Parathyroid adenoma (tissue), 2 donors: ENCODE data around the gene CRB3.
"Not testable (repeated sequence)": the region's sequence is repeated elsewhere in the genome, so short reads cannot be mapped to it uniquely, and the experiment has no call there.

Experiments used
- H2AFZ ChIP-seq: fragments of 300-600 bp; sonication (generic); one replicate; pipeline ENCODE4 v1.7.0; 2017; ENCODE audit warnings: antibody characterized with exemption, mild to moderate bottlenecking
- H3K27ac ChIP-seq: fragments of 300-600 bp; sonication (generic); one replicate; pipeline ENCODE4 v1.7.0; 2017
- H3K27me3 ChIP-seq: fragments of 300-600 bp; sonication (generic); one replicate; pipeline ENCODE4 v1.7.0; 2017; ENCODE audit warnings: low read length; ENCODE audit not compliant: control insufficient read depth, insufficient read depth
- H3K36me3 ChIP-seq: fragments of 300-600 bp; sonication (generic); one replicate; pipeline ENCODE4 v1.7.0; 2017; ENCODE audit warnings: low read length; ENCODE audit not compliant: control insufficient read depth, insufficient read depth
- H3K4me1 ChIP-seq: fragments of 300-600 bp; sonication (generic); one replicate; pipeline ENCODE4 v1.7.0; 2017; ENCODE audit warnings: control low read depth
- H3K4me2 ChIP-seq: fragments of 300-600 bp; sonication (generic); one replicate; pipeline ENCODE4 v1.7.0; 2017; ENCODE audit warnings: low read length
- H3K4me3 ChIP-seq: fragments of 300-600 bp; sonication (generic); one replicate; pipeline ENCODE4 v1.7.0; 2017; ENCODE audit warnings: low read depth, low read length
- H3K79me2 ChIP-seq: fragments of 300-600 bp; sonication (generic); one replicate; pipeline ENCODE4 v1.7.0; 2017; ENCODE audit warnings: control low read depth
- H3K9ac ChIP-seq: fragments of 300-600 bp; sonication (generic); one replicate; pipeline ENCODE4 v1.7.0; 2017; ENCODE audit warnings: mild to moderate bottlenecking
- H3K9me3 ChIP-seq: fragments of 300-600 bp; sonication (generic); one replicate; pipeline ENCODE4 v1.7.0; 2017; ENCODE audit warnings: low read length; ENCODE audit not compliant: control insufficient read depth
- TF ChIP-seq, protein P1 (sequence below): fragments of 300-600 bp; sonication (generic); IDR thresholded peaks from one replicate; pipeline ENCODE4 v1.7.0; 2017; ENCODE audit warnings: antibody characterized with exemption, mild to moderate bottlenecking
- donor health status: primary hyperparathyroidism.

The CRB3 gene

GRCh38 chr19:6503407-6504201 is 39.5 kb downstream of the CRB3 start:
- no peak overlapping the region for H3K4me3 ChIP-seq
- no peak overlapping the region for H3K4me2 ChIP-seq
- no peaks in the 10 kb centered on the region for H3K79me2 ChIP-seq
- no peak overlapping the region for H2AFZ ChIP-seq
- TF ChIP-seq, protein P1, sequence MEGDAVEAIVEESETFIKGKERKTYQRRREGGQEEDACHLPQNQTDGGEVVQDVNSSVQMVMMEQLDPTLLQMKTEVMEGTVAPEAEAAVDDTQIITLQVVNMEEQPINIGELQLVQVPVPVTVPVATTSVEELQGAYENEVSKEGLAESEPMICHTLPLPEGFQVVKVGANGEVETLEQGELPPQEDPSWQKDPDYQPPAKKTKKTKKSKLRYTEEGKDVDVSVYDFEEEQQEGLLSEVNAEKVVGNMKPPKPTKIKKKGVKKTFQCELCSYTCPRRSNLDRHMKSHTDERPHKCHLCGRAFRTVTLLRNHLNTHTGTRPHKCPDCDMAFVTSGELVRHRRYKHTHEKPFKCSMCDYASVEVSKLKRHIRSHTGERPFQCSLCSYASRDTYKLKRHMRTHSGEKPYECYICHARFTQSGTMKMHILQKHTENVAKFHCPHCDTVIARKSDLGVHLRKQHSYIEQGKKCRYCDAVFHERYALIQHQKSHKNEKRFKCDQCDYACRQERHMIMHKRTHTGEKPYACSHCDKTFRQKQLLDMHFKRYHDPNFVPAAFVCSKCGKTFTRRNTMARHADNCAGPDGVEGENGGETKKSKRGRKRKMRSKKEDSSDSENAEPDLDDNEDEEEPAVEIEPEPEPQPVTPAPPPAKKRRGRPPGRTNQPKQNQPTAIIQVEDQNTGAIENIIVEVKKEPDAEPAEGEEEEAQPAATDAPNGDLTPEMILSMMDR: no peak
- no peak overlapping the region for H3K27ac ChIP-seq
- H3K9me3 ChIP-seq: no peaks in the 10 kb centered on the region
- H3K36me3 ChIP-seq: no peaks in the 10 kb centered on the region
- no peaks in the 10 kb centered on the region for H3K4me1 ChIP-seq
- H3K9ac ChIP-seq: no peak overlapping the region
- no peaks in the 10 kb centered on the region for H3K27me3 ChIP-seq

- H3K4me1 ChIP-seq, H3K4me3 ChIP-seq, H3K9ac ChIP-seq, H3K27ac ChIP-seq, H2AFZ ChIP-seq, H3K36me3 ChIP-seq, H3K4me2 ChIP-seq, H3K27me3 ChIP-seq, H3K9me3 ChIP-seq, H3K79me2 ChIP-seq: not testable (repeated sequence)
These were observed 44.1 kb downstream of the CRB3 start for GRCh38 chr19:6508028-6508771.

GRCh38 chr19:6509118-6509971 is 45.3 kb downstream of the CRB3 start:
- TF ChIP-seq, protein P1: no peak
- no peak overlapping the region for H3K9ac ChIP-seq

GRCh38 chr19:6510618-6511017 is 46.5 kb downstream of the CRB3 start:
- H3K9ac ChIP-seq: no peak overlapping the region
- no peaks in the 10 kb centered on the region for H3K79me2 ChIP-seq
- no peak overlapping the region for H3K4me3 ChIP-seq
- H3K9me3 ChIP-seq: no peaks in the 10 kb centered on the region
- H3K27me3 ChIP-seq: no peaks in the 10 kb centered on the region
- no peaks in the 10 kb centered on the region for H3K36me3 ChIP-seq
- no peak overlapping the region for H2AFZ ChIP-seq
- H3K4me1 ChIP-seq: no peaks in the 10 kb centered on the region
- TF ChIP-seq, protein P1: no peak
- no peak overlapping the region for H3K4me2 ChIP-seq
- no peak overlapping the region for H3K27ac ChIP-seq

More at GRCh38 chr19:6509118-6509971, 45.3 kb downstream of the CRB3 start:
- H3K27ac ChIP-seq: no peak overlapping the region
- H3K4me1 ChIP-seq: no peaks in the 10 kb centered on the region
- no peaks in the 10 kb centered on the region for H3K36me3 ChIP-seq
- no peak overlapping the region for H3K4me2 ChIP-seq
- no peak overlapping the region for H2AFZ ChIP-seq
- no peak overlapping the region for H3K4me3 ChIP-seq
- H3K79me2 ChIP-seq: no peaks in the 10 kb centered on the region
- H3K9me3 ChIP-seq: no peaks in the 10 kb centered on the region
- H3K27me3 ChIP-seq: no peaks in the 10 kb centered on the region

- no peak overlapping the region for H3K27ac ChIP-seq
- no peak overlapping the region for H3K9ac ChIP-seq
- H3K4me2 ChIP-seq: no peak overlapping the region
- H3K36me3 ChIP-seq: no peaks in the 10 kb centered on the region
- no peaks in the 10 kb centered on the region for H3K9me3 ChIP-seq
- TF ChIP-seq, protein P1: no peak
- H2AFZ ChIP-seq: no peak overlapping the region
- H3K79me2 ChIP-seq: no peaks in the 10 kb centered on the region
- H3K4me3 ChIP-seq: no peak overlapping the region
- no peaks in the 10 kb centered on the region for H3K27me3 ChIP-seq
- H3K4me1 ChIP-seq: no peaks in the 10 kb centered on the region
These were observed 50.0 kb downstream of the CRB3 start for GRCh38 chr19:6514089-6514488.
